Jurkat, Clone E6-1 (cell line): Measurements from ENCODE around the gene P2RY14.
A peak's percentile ranks its signal among the peaks of the same experiment; 100 is the strongest.
"Not testable (repeated sequence)": the region's sequence is repeated elsewhere in the genome, so short reads cannot be mapped to it uniquely, and the experiment has no call there.

ENCODE experiments used
- DNase-seq: peaks from one replicate; pipeline ENCODE4 v3.0.0-alpha.2; 2011; ENCODE audit warnings: low read depth, low spot score
- H3K4me3 ChIP-seq: 2 replicates; pipeline ENCODE4 v1.5.1; 2011; ENCODE audit warnings: mild to moderate bottlenecking, low read length, control low read depth, moderate library complexity

P2RY14 gene

DNA sequence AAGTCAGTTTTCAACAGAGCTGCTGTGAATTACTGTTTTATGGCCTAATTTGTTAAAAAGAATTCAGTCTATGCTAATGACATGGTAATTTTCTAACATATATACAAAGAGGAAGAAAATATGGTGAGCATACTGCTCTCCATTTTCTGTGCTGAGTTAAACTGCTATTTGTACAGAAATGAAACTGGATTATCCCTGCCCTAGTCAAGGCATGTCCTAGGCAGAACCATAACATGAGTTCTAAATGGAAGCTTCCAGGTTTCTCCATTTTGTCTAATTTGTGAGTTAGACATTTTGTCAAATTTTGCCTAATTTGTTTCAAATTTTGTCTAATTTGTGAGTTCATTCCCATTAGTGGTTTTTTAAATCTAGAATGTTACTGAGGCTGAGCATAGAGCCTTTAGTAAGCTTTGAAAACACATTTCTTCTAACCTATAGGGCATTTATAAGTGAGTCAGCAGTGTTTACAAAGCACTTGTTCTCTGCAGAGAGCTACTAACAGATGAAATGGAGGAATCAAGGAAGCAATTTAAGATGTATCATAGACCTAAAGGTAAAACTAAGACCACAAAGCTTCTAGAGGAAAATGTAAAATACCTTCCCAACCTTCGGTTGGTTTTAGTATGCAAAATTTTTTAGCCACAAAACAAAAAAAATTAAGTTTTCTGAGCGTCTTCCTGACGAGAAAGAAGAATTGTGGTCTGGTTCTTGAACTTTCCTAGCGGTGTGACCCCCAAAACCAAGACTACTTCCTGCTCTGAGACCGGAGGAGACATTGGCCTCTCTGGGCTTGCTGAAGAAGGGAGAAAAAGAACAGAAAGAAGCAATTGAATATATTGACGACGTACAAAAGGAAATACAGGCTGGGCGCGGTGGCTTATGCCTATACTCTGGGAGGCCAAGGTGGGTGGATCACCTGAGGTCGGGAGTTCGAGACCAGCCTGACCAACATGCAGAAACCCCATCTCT, 9.8 kb downstream of the P2RY14 start:
- peak; percentile 82 for DNase-seq
- H3K4me3 ChIP-seq: no peak overlapping the region

- H3K4me3 ChIP-seq: no peak overlapping the region
- DNase-seq: no peak
Observed at GRCh38 chr3:151267066-151267465, 11.3 kb downstream of the P2RY14 start.

- H3K4me3 ChIP-seq: no peak overlapping the region
- DNase-seq: no peak
Observed at GRCh38 chr3:151265866-151266265, 12.5 kb downstream of the P2RY14 start.

- H3K4me3 ChIP-seq: no peak overlapping the region
- no peak for DNase-seq
Observed at GRCh38 chr3:151265166-151265565, 13.2 kb downstream of the P2RY14 start.

GRCh38 chr3:151264605-151265004, 13.7 kb downstream of the P2RY14 start:
- no peak for DNase-seq
- no peak overlapping the region for H3K4me3 ChIP-seq

- H3K4me3 ChIP-seq: no peak overlapping the region
- no peak for DNase-seq
Observed at GRCh38 chr3:151262871-151263525, 15.3 kb downstream of the P2RY14 start.

DNA sequence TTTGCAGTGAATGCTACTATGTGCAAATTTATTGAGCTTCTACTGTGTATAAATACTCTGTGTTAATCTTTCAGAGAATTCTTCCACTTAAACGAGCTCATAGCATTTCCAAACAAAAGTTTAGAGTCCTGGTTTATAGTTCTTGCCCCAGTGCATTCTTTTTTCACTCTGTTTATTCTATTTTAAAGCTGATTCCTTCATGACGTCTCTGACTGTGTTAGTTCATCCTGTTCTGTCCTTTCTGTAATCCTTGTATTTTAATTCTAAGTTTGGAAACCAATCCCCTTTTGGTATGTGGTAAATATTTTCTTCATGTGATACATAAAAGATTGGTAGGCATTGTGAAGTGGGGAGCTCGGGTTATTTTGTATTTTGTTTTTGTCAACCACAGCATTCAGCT, 18.7 kb downstream of the P2RY14 start:
- H3K4me3 ChIP-seq: no peak overlapping the region
- no peak for DNase-seq

DNA sequence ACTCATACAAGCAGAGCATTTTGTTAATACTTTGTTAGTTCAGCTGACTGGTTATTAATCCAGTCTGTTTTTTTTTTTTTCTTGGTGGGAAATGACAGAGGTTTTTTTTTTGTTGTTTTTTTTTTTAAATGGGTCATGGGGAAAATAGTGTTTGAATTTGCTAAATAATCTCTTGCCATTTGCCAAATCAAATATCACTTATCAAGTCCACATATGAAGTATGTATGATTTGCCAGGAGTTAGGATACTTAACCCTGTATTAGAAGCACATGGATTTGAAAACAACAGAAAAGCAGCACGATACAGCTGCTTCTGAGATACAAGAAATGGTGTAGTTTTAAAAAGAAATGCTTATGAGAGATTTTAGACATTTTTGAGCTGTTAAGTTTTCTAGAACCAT, 21.6 kb downstream of the P2RY14 start:
- DNase-seq: no peak

GRCh38 chr3:151248772-151249337, 29.5 kb downstream of the P2RY14 start:
- H3K4me3 ChIP-seq: no peak overlapping the region
- DNase-seq: no peak

More for the DNA sequence above, 21.6 kb downstream of the P2RY14 start:
- no peak overlapping the region for H3K4me3 ChIP-seq

- not testable (repeated sequence) for H3K4me3 ChIP-seq, DNase-seq
Observed at GRCh38 chr3:151242006-151242405, 36.3 kb downstream of the P2RY14 start.

DNA sequence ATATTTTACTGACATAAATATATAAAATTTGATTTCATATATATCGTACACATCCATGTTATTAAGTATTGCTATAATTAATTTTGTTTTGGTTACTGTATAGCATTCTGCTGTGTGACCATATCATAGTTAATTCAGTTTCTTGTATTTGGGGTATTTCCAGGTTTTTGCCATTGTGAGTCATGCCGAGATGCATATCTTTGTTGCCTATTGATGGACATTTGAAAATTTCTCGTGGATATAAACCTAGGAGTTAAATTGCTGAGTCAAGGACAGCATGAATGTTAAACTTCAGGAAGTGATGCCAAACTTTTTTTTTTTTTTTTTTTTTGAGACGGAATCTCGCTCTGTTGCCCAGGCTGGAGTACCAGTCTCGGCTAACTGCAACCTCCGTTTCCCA, 41.6 kb downstream of the P2RY14 start:
- H3K4me3 ChIP-seq: no peak overlapping the region
- DNase-seq: no peak

DNA sequence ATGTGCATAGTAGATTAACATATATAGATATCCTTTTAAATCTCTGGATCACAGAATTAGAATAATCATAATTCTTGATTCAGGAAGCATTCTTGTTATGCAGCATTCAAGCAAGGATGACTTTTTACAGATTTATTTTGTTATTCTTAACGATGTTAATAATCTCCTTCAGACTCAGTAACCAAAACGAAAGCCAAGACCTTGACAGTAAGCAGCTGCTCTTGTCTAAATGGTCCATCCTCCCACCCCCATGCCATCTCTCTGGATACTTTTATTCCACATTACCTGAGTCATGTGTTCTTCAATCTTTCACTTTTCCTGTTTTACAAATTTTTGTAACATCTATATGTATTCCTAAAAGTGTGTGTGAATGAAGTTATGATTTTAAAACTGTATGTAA, 42.0 kb downstream of the P2RY14 start:
- DNase-seq: no peak
- H3K4me3 ChIP-seq: no peak overlapping the region

DNA sequence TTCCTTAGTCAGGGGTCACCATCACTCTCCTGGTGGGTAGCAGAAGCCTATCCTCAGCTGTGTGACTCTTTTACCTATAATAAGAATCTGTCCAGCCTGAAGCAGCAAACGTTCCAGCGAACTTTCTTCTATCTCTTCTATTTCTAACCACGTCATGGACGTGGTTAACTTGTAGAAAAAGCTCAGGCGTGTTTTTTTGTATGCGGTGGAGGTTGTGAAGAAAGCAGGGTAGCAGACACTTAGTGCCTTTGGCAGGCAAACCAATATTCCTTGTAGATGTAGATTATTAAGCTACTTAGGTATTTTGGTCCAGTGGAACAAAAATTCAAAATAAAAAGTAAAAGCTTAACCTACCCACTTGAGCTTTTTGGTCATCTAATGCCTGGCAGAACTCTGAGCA, 43.5 kb downstream of the P2RY14 start:
- H3K4me3 ChIP-seq: no peak overlapping the region
- no peak for DNase-seq

DNA sequence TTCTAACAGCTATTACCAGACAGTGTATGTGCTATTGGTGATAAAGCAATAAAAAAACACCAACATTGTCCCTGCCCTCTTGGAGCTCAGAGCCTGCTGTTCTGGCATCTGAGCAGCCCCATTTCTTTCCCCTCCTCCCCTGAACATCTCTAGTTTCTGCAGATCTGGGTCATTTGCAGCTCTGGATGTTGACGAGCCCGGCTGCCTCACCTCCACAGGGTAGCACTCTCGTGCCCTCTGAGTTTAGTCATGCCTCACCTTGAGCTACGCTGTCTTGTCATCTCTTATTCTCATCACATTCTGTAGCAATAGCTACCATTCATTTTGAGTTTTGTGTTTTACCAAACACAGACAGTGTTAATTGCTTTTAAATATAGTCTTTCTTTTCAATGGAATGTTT, 45.4 kb downstream of the P2RY14 start:
- no peak overlapping the region for H3K4me3 ChIP-seq
- DNase-seq: no peak

GRCh38 chr3:151232403-151232802, 45.9 kb downstream of the P2RY14 start:
- H3K4me3 ChIP-seq, DNase-seq: not testable (repeated sequence)

DNA sequence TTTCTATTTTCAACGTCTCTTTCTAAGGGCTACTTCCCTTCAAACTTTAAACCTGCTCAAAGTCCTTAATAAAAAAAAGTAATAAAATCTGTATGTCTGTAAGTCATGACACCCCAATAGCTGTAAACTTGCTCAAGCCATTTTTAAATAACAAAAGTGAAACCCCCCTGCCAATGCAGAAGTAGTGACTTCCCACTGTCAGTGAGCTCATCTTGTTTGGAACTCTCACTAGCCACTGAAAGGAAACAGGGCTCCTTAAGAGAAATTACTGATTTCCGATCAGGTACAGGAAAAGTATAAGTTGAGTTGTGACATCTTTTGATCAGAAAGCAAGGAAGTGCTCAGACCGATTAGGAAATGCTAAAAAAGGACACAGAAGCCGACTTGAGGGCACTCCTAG, 47.7 kb downstream of the P2RY14 start:
- DNase-seq: no peak
- H3K4me3 ChIP-seq: no peak overlapping the region

DNA sequence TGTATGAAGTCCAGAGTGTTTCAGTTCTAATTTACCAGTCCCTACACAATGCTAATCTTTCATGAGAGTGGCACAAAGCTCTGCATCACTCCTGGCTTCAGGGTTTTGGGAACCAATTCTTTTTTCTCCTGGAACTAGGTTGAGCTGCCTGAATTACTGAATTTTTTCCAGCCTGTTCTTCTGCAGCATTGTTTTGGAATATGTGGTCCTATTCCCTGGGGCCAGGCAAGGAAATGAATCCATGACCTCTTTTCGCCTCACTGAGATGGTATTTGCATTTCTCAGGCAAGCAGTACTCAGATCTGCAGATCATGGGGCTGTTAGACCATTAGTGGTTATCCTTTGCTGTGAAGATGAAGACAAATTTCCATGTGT, 49.7 kb downstream of the P2RY14 start:
- no peak overlapping the region for H3K4me3 ChIP-seq
- no peak for DNase-seq

GRCh38 chr3:151227807-151228665, 50.3 kb downstream of the P2RY14 start:
- peak; percentile 68 for DNase-seq
- no peak overlapping the region for H3K4me3 ChIP-seq

GRCh38 chr3:151227266-151227806, 51.0 kb downstream of the P2RY14 start:
- no peak overlapping the region for H3K4me3 ChIP-seq
- DNase-seq: no peak
